ENCODE measurements around the gene ZNF581. TPM values are rescaled to one million over a fixed set of nuclear protein-coding genes. Genes with fewer than 3 reads are reported as not detected.

ZNF581 gene
- total RNA-seq, 1 donor from 2014 or later = 30.0 TPM

- Mint-ChIP-seq H3K27ac (ENCODE audit: unreplicated experiment) (no peak overlapping the region), H3K4me3 (ENCODE audit: unreplicated experiment) (no peak overlapping the region), H3K9me3 (ENCODE audit: unreplicated experiment) (no peaks in the 10 kb centered on the region), H3K36me3 (ENCODE audit: low read depth, unreplicated experiment) (peaks cover 11% of the 10 kb centered on the region), H3K27me3 (ENCODE audit: low read depth, unreplicated experiment) (no peaks in the 10 kb centered on the region), H3K4me1 (ENCODE audit: low read depth, unreplicated experiment) (peaks cover 19% of the 10 kb centered on the region)
- peaks cover 79% of the 10 kb centered on the region for H3K79me2 ChIP-seq (ENCODE audit: insufficient read depth, low read length)
- TF ChIP-seq EZH2 (IDR thresholded peaks at IDR 0.05; ENCODE audit: insufficient read depth, low read length) (no peak), CTCF (IDR thresholded peaks at IDR 0.05; ENCODE audit: insufficient read depth, low read depth, low read length) (no peak)
- no peak for DNase-seq (ENCODE audit: low read depth)
- no peak overlapping the region for H2AFZ ChIP-seq (ENCODE audit: low read depth, low read length)
- no peak overlapping the region for H3K9ac ChIP-seq (ENCODE audit: low read length)
- no peak overlapping the region for H3K27ac ChIP-seq (ENCODE audit: low read depth, low read length)
- FAIRE-seq = no peak
- H3K36me3 ChIP-seq (ENCODE audit: insufficient read depth, low read length) = peaks cover 4% of the 10 kb centered on the region
- no peak overlapping the region for H3K4me2 ChIP-seq (ENCODE audit: low read length)
- no peak overlapping the region for H3K4me3 ChIP-seq (ENCODE audit: insufficient read depth, low read depth, low read length)
- peaks cover 4% of the 10 kb centered on the region for H3K4me1 ChIP-seq (ENCODE audit: insufficient read depth, low read length)
- H3K27me3 ChIP-seq (ENCODE audit: insufficient read depth, low read length) = no peaks in the 10 kb centered on the region
- H4K20me1 ChIP-seq (ENCODE audit: insufficient read depth, low read length) = peaks cover 87% of the 10 kb centered on the region
- H3K9me3 ChIP-seq (ENCODE audit: insufficient read depth, low read depth, low read length) = no peaks in the 10 kb centered on the region
Measured at GRCh38 chr19:55684946-55685681, 41.7 kb downstream of the ZNF581 start.

GRCh38 chr19:55685776-55686175 lies 42.3 kb downstream of the ZNF581 start:
- TF ChIP-seq EZH2 (IDR thresholded peaks at IDR 0.05; ENCODE audit: insufficient read depth, low read length) (no peak), CTCF (IDR thresholded peaks at IDR 0.05; ENCODE audit: insufficient read depth, low read depth, low read length) (no peak)
- Mint-ChIP-seq H3K36me3 (ENCODE audit: low read depth, unreplicated experiment) (peaks cover 11% of the 10 kb centered on the region), H3K27ac (ENCODE audit: unreplicated experiment) (no peak overlapping the region), H3K4me1 (ENCODE audit: low read depth, unreplicated experiment) (peaks cover 19% of the 10 kb centered on the region), H3K27me3 (ENCODE audit: low read depth, unreplicated experiment) (no peaks in the 10 kb centered on the region), H3K4me3 (ENCODE audit: unreplicated experiment) (no peak overlapping the region), H3K9me3 (ENCODE audit: unreplicated experiment) (no peaks in the 10 kb centered on the region)
- no peaks in the 10 kb centered on the region for H3K27me3 ChIP-seq (ENCODE audit: insufficient read depth, low read length)
- H3K4me2 ChIP-seq (ENCODE audit: low read length) = no peak overlapping the region
- no peak overlapping the region for H3K27ac ChIP-seq (ENCODE audit: low read depth, low read length)
- FAIRE-seq (no peak), DNase-seq (ENCODE audit: low read depth) (no peak)
- H3K9ac ChIP-seq (ENCODE audit: low read length) = no peak overlapping the region
- H3K79me2 ChIP-seq (ENCODE audit: insufficient read depth, low read length) = peaks cover 72% of the 10 kb centered on the region
- H3K4me3 ChIP-seq (ENCODE audit: insufficient read depth, low read depth, low read length) = no peak overlapping the region
- H3K36me3 ChIP-seq (ENCODE audit: insufficient read depth, low read length) = peaks cover 4% of the 10 kb centered on the region
- peaks cover 81% of the 10 kb centered on the region for H4K20me1 ChIP-seq (ENCODE audit: insufficient read depth, low read length)
- H3K9me3 ChIP-seq (ENCODE audit: insufficient read depth, low read depth, low read length) = no peaks in the 10 kb centered on the region
- H2AFZ ChIP-seq (ENCODE audit: low read depth, low read length) = no peak overlapping the region
- H3K4me1 ChIP-seq (ENCODE audit: insufficient read depth, low read length) = peaks cover 4% of the 10 kb centered on the region
